K562 (cell line): ENCODE measurements around the gene TMEM132D. TPM values are rescaled to one million over a fixed set of nuclear protein-coding genes. Genes with fewer than 3 reads are reported as not detected.
A peak's percentile ranks its signal among the peaks of the same experiment; 100 is the strongest.

ENCODE experiments used
- ATAC-seq: fragments of 200-7000 bp; cut with Tn5 transposase; 3 replicates; pipeline ENCODE4 v1.9.1; 2020; ENCODE audit warnings: moderate library complexity
- BruUV-seq: library from RNA; stranded (reverse); fragments of 400-500 nt; replicated peaks from 2 replicates; lab custom pipeline; 2021; lab: Mats Ljungman, UMichigan
- CTCF ChIA-PET: fragments of 300-600 bp; formaldehyde crosslinking; extraction: SDS; loops from one replicate; lab custom pipeline; 2021; ENCODE audit warnings: low intra/inter-chr PET ratio; lab: Yijun Ruan, JAX
- POLR2A ChIA-PET: fragments of 300-600, 350-650 bp; sonication (Branson Sonifier 250); formaldehyde crosslinking; extraction: SDS; loops from one replicate; lab custom pipeline; 2021; ENCODE audit warnings: antibody characterized with exemption, inconsistent platforms; lab: Yijun Ruan, JAX
- DNase-seq, 4 experiments: peaks; one replicate each; pipeline versions ENCODE4 v3.0.0 to v3.0.0-alpha.2; 2011 to 2018; ENCODE audit warnings: low spot score in 3 of 4, mixed read lengths in 3 of 4; ENCODE audit errors: extremely low read depth in 1 of 4
- FAIRE-seq: peaks from 2 replicates; lab custom pipeline; 2011; peaks lifted over from hg19 to GRCh38; lab: Jason Lieb, UNC
- H2AFZ ChIP-seq: 2 replicates; pipeline ENCODE4 v1.6.0; 2011; ENCODE audit warnings: low read depth, low read length, control low read depth, inconsistent platforms
- H3K27ac ChIP-seq: fragments of 200-600 bp; 3 replicates; pipeline ENCODE4 v1.8.0; 2011; ENCODE audit warnings: low read depth, mild to moderate bottlenecking, control low read depth, inconsistent platforms, low read length, moderate library complexity, mixed read lengths; ENCODE audit errors: extremely low read depth
- H3K27me3 ChIP-seq, 2 experiments: fragments of 300-600 bp in 1 of 2; 2 replicates in 1 of 2; 3 replicates in 1 of 2; pipeline versions ENCODE4 v1.6.0 to v1.8.0; 2011; ENCODE audit warnings: inconsistent platforms in 2 of 2, low read length in 2 of 2, mild to moderate bottlenecking in 1 of 2, mixed read lengths in 1 of 2, moderate library complexity in 1 of 2; ENCODE audit not compliant: control insufficient read depth in 2 of 2, insufficient read depth in 2 of 2
- H3K36me3 ChIP-seq: fragments of 300-600 bp; 3 replicates; pipeline ENCODE4 v1.8.0; 2011; ENCODE audit warnings: mild to moderate bottlenecking, low read length, inconsistent platforms; ENCODE audit not compliant: control insufficient read depth, insufficient read depth
- H3K4me1 ChIP-seq, 2 experiments: fragments of 200-600 bp in 1 of 2; replicated peaks in 1 of 2; 2 replicates in 1 of 2; 3 replicates in 1 of 2; pipeline versions ENCODE4 v1.5.1 to v1.8.0; 2011; ENCODE audit warnings: inconsistent platforms in 2 of 2, low read length in 2 of 2, mild to moderate bottlenecking in 1 of 2, mixed read lengths in 1 of 2, moderate library complexity in 1 of 2; ENCODE audit not compliant: control insufficient read depth in 2 of 2, insufficient read depth in 2 of 2
- H3K4me2 ChIP-seq: 2 replicates; pipeline ENCODE4 v1.6.1; 2011; ENCODE audit warnings: low read length, control low read depth, inconsistent platforms, mixed read lengths; ENCODE audit not compliant: insufficient read depth
- H3K4me3 ChIP-seq: fragments of 200-600 bp; sonication (generic), shearing (Covaris generic); 2 replicates; pipeline ENCODE4 v1.5.1; 2016; ENCODE audit warnings: control low read depth, inconsistent platforms
- H3K79me2 ChIP-seq: fragments of 200-600 bp; 3 replicates; pipeline ENCODE4 v1.8.0; 2011; ENCODE audit warnings: low read length, inconsistent platforms; ENCODE audit not compliant: control insufficient read depth, insufficient read depth
- H3K9ac ChIP-seq, 2 experiments: 2 replicates each; pipeline versions ENCODE4 v1.6.0 to v1.6.1; 2011; ENCODE audit warnings: low read depth in 2 of 2, low read length in 2 of 2, control low read depth in 1 of 2, inconsistent platforms in 1 of 2, mild to moderate bottlenecking in 1 of 2, mixed read lengths in 1 of 2; ENCODE audit not compliant: insufficient read depth in 1 of 2
- H3K9me1 ChIP-seq: one replicate; pipeline ENCODE4 v1.6.0; 2011; ENCODE audit warnings: inconsistent platforms, mild to moderate bottlenecking, low read length, moderate library complexity; ENCODE audit not compliant: control insufficient read depth, insufficient read depth
- H3K9me3 ChIP-seq: replicated peaks from 2 replicates; pipeline ENCODE4 v1.5.1; 2011; ENCODE audit warnings: low read depth, low read length, inconsistent platforms; ENCODE audit not compliant: control insufficient read depth, insufficient read depth
- H4K20me1 ChIP-seq: replicated peaks from 2 replicates; pipeline ENCODE4 v1.6.1; 2011; ENCODE audit warnings: low read length, inconsistent platforms, mixed read lengths; ENCODE audit not compliant: control insufficient read depth, insufficient read depth
- BACH1 ChIP-seq: fragments of 200-800 bp; sonication (Bioruptor generic); IDR thresholded peaks from 2 replicates; pipeline ENCODE4 v1.6.1; 2016; ENCODE audit warnings: missing genetic modification characterization, missing compliant biosample characterization
- CBX8 ChIP-seq: fragments of 200-600 bp; sonication (generic); IDR thresholded peaks from 2 replicates; pipeline ENCODE4 v1.6.1; 2012; ENCODE audit warnings: borderline replicate concordance, mixed run types, low read depth, mild to moderate bottlenecking, moderate library complexity, mixed read lengths, low read length, control low read depth, inconsistent platforms; ENCODE audit not compliant: poor library complexity, severe bottlenecking; ENCODE audit errors: extremely low read depth
- DNMT1 ChIP-seq: fragments of 450-650 bp; IDR thresholded peaks from 2 replicates; pipeline ENCODE4 v1.6.1; 2016; ENCODE audit warnings: antibody characterized with exemption, mild to moderate bottlenecking
- EHMT2 ChIP-seq: fragments of 450-650 bp; IDR thresholded peaks from 2 replicates; pipeline ENCODE4 v1.6.1; 2018; ENCODE audit warnings: antibody characterized with exemption
- HDAC1 ChIP-seq, 2 experiments: fragments of 450-650 bp; IDR thresholded peaks; 2 replicates each; pipeline ENCODE4 v1.6.1; 2016 to 2017; ENCODE audit warnings: inconsistent platforms in 1 of 2, mild to moderate bottlenecking in 1 of 2, moderate library complexity in 1 of 2
- KDM5B ChIP-seq: fragments of 200-600 bp; sonication (generic); IDR thresholded peaks from 2 replicates; pipeline ENCODE4 v1.6.1; 2012; ENCODE audit warnings: low read depth, mild to moderate bottlenecking, moderate library complexity, low read length, control low read depth, inconsistent platforms; ENCODE audit not compliant: insufficient replicate concordance
- PHB ChIP-seq: fragments of 250-450 bp; sonication (Bioruptor Pico); IDR thresholded peaks from 2 replicates; pipeline ENCODE4 v1.5.0; 2021
- SMARCC2 ChIP-seq: fragments of 450-650 bp; IDR thresholded peaks from 2 replicates; pipeline ENCODE4 v1.6.1; 2017; ENCODE audit warnings: antibody characterized with exemption, moderate library complexity, mild to moderate bottlenecking, low read depth
- VEZF1 ChIP-seq: fragments of 200-800 bp; sonication (Bioruptor generic); IDR thresholded peaks from 2 replicates; pipeline ENCODE4 v1.6.1; 2017; ENCODE audit warnings: missing genetic modification characterization, missing compliant biosample characterization
- ZNF23 ChIP-seq: fragments of 250-450 bp; sonication (Bioruptor Pico); IDR thresholded peaks from 2 replicates; pipeline ENCODE4 v1.4.0; 2020; ENCODE audit warnings: mild to moderate bottlenecking
- WGBS: fragments of 100-300 bp; shearing (Covaris generic); methylation state at CpG from one replicate; pipeline ENCODE4 v1.1.6; 2016; ENCODE audit warnings: low coverage, mixed read lengths; ENCODE audit not compliant: insufficient coverage; ENCODE audit errors: missing lambda C conversion rate; 5-methylcytosine and 5-hydroxymethylcytosine counted together
- in situ Hi-C: fragments of 300-500 bp; cut with MboI; formaldehyde crosslinking; loops from 4 replicates; pipeline ENCODE4 v1.15.0; 2018; ENCODE audit warnings: inconsistent platforms, mixed read lengths
- intact Hi-C: fragments of 100-400 bp; cut with micrococcal nuclease; formaldehyde crosslinking; loops from 2 replicates; pipeline ENCODE4 v1.14.2; 2022
- polyA plus RNA-seq, 8 experiments: library from polyadenylated mRNA; depleted of rRNA in 4 of 8; stranded (reverse) in 5 of 8; unstranded in 3 of 8; fragments of >200 nt; fragmentation: Nextera tagmentation in 2 of 8; fragmentation: Illumina TruSeq in 1 of 8; extraction: Ambion mirVana in 2 of 8; extraction: Trizol in 1 of 8; gene quantifications; 2 replicates each; pipeline versions ENCODE4 v1.2.1 to v1.2.3, GENCODE V29; 2011 to 2014; ENCODE audit warnings: inconsistent platforms in 1 of 8, missing spikeins in 1 of 8
- total RNA-seq, 7 experiments: library from RNA; depleted of rRNA in 6 of 7; stranded (reverse); fragments of >200 nt in 6 of 7; fragmentation: Illumina TruSeq in 2 of 7; extraction: Trizol in 2 of 7; gene quantifications; 2 replicates each; pipeline versions ENCODE4 v1.2.1 to v1.2.3, GENCODE V29; 2011 to 2021; ENCODE audit warnings: low replicate concordance in 1 of 7

Gene TMEM132D
- total and polyA plus RNA-seq, 9 of the 15 experiments (the other 6 are each of a cell fraction or from before 2014, with no cell fraction given) = not detected

GRCh38 chr12:129127211-129127610 is 776.6 kb downstream of the TMEM132D start:
- no peak overlapping the region for H3K4me3 ChIP-seq
- DNase-seq = no peak
- H3K79me2 ChIP-seq = no peaks in the 10 kb centered on the region
- H2AFZ ChIP-seq = no peak overlapping the region
- POLR2A ChIA-PET = no interaction called here
- H3K27me3 ChIP-seq = peaks cover 0 to 8% of the 10 kb centered on the region in 2 experiments; a peak in 2 of 5 replicates
- no peaks in the 10 kb centered on the region for H3K9me1 ChIP-seq
- CTCF ChIA-PET = no interaction called here
- BruUV-seq = no TSS peak
- TF ChIP-seq PHB (CRISPR knock-in tag) (no peak), BACH1 (tag) (no peak), CBX8 (no peak), HDAC1 (IDR thresholded peaks at IDR 0.05) (no peak), DNMT1 (no peak), SMARCC2 (no peak)
- H3K27ac ChIP-seq = no peak overlapping the region
- ATAC-seq = no peak
- H3K4me1 ChIP-seq = no peaks in the 10 kb centered on the region
- H4K20me1 ChIP-seq = no peaks in the 10 kb centered on the region
- no peak overlapping the region for H3K4me2 ChIP-seq
- in situ Hi-C loops = no loop called here
- 10% methylated on average over 9 of the region's 9 CpGs for WGBS
- H3K9me3 ChIP-seq = no peaks in the 10 kb centered on the region
- no peak overlapping the region for H3K9ac ChIP-seq
- intact Hi-C loops = no loop called here
- H3K36me3 ChIP-seq = no peaks in the 10 kb centered on the region
- FAIRE-seq = no peak

GRCh38 chr12:129119537-129119936 is 784.3 kb downstream of the TMEM132D start:
- Histone ChIP-seq H2AFZ (no peak overlapping the region), H3K4me2 (no peak overlapping the region), H3K27ac (no peak overlapping the region), H3K4me3 (no peak overlapping the region), H3K9me1 (no peaks in the 10 kb centered on the region), H3K9ac (no peak overlapping the region), H3K79me2 (no peaks in the 10 kb centered on the region), H4K20me1 (no peaks in the 10 kb centered on the region; the same call in 1 of the 2 replicates), H3K27me3 (peaks cover 0 to 11% of the 10 kb centered on the region in 2 experiments; a peak in 1 of 5 replicates), H3K4me1 (no peaks in the 10 kb centered on the region), H3K9me3 (no peaks in the 10 kb centered on the region), H3K36me3 (no peaks in the 10 kb centered on the region)
- DNase-seq (no peak), ATAC-seq (no peak), FAIRE-seq (no peak)
- POLR2A ChIA-PET = no interaction called here
- no TSS peak for BruUV-seq
- in situ Hi-C loops = no loop called here
- CTCF ChIA-PET = no interaction called here
- WGBS = 0% methylated on average over 1 of the region's 1 CpG
- intact Hi-C loops = no loop called here
- peak; percentile 83 for TF ChIP-seq EHMT2
- TF ChIP-seq VEZF1 (CRISPR knock-in tag) = no peak
- no peak for TF ChIP-seq ZNF23 (CRISPR knock-in tag)
- no peak for TF ChIP-seq KDM5B
